Measurements from ENCODE around the gene NOXA1. TPM values are rescaled to one million over a fixed set of nuclear protein-coding genes. Genes with fewer than 3 reads are reported as not detected.

NOXA1 gene
- total and polyA plus RNA-seq, 9 of the 15 experiments (the other 6 are each of a cell fraction or from before 2014, with no cell fraction given): 0.07 to 1.2 (median 0.20) TPM; not detected in 4

- TF ChIP-seq TFAP4 (CRISPR knock-in tag; IDR thresholded peaks at IDR 0.05; ENCODE audit: borderline replicate concordance): peak; percentile 96
- TF ChIP-seq GMEB1 (CRISPR knock-in tag; IDR thresholded peaks at IDR 0.05): no peak
- peak in 1 of 2 experiments; percentile 79 for TF ChIP-seq E2F6 (IDR thresholded peaks at IDR 0.05; ENCODE audit: borderline replicate concordance in 1 of 2, extremely low read depth in 1 of 2, insufficient read depth in 1 of 2, insufficient read length in 1 of 2, low read depth in 1 of 2, low read length in 1 of 2, poor library complexity in 1 of 2, severe bottlenecking in 1 of 2)
- TF ChIP-seq PCBP1 (IDR thresholded peaks at IDR 0.05; ENCODE audit: low read depth, low read length, poor library complexity, severe bottlenecking): no peak
- peak in 1 of 2 experiments; percentile 47; a peak in 1 of 4 replicates for TF ChIP-seq MNT (conservative IDR thresholded peaks at IDR 0.05)
- no peak for TF ChIP-seq CBX1 (IDR thresholded peaks at IDR 0.05; ENCODE audit: low read depth)
- no peak for TF ChIP-seq ZBTB34 (CRISPR knock-in tag; IDR thresholded peaks at IDR 0.05)
- TF ChIP-seq HNRNPK (IDR thresholded peaks at IDR 0.05; ENCODE audit: low read depth, low read length, poor library complexity, severe bottlenecking): peak; percentile 27
- TF ChIP-seq ZBTB7A (IDR thresholded peaks at IDR 0.05; ENCODE audit: borderline replicate concordance, control insufficient read depth, low read depth, low read length): peak; percentile 81
- TF ChIP-seq RB1 (IDR thresholded peaks at IDR 0.05; ENCODE audit: low read depth): 0 out of 2 replicates have a peak, but pooled peaks have one; percentile 45
- peak; percentile 76 for TF ChIP-seq SP1 (CRISPR knock-in tag; IDR thresholded peaks at IDR 0.05)
- 0 out of 2 replicates have a peak, but pooled peaks have one; percentile 58 for TF ChIP-seq RBM34 (IDR thresholded peaks at IDR 0.05; ENCODE audit: borderline replicate concordance, insufficient read depth, low read length)
- peak; percentile 64 for TF ChIP-seq SAP30 (IDR thresholded peaks at IDR 0.05; ENCODE audit: borderline replicate concordance, insufficient read depth, low read depth, low read length, poor library complexity, severe bottlenecking)
- TF ChIP-seq HDAC1 (IDR thresholded peaks at IDR 0.05): peak in 1 of 2 experiments; percentile 36; a peak in 1 of 4 replicates
- TF ChIP-seq ZNF644 (tag; IDR thresholded peaks at IDR 0.05; ENCODE audit: low read depth): no peak
Observed at GRCh38 chr9:137441289-137441934, 18.2 kb downstream of the NOXA1 start, which contains the start of gene ENTPD8 (continued).
